Activated naive CD4-positive, alpha-beta T cell treated with anti-CD3 and anti-CD28 coated beads, Interleukin-2, amount 10 ng/mL, durations not matched to agents 5 hours and 36 hours (primary cell): ENCODE data around the gene RNF31. TPM values are rescaled to one million over a fixed set of nuclear protein-coding genes. Genes with fewer than 3 reads are reported as not detected.

ENCODE experiments used
- microRNA-seq: library from miRNA; unstranded; fragments of <30 nt; microRNA quantifications from one replicate; pipeline ENCODE4 v1.2.0, GENCODE V29; 2022; ENCODE audit warnings: borderline microRNAs expressed, borderline replicate concordance
- total RNA-seq, 2 experiments: library from RNA; stranded (reverse); gene quantifications; one replicate each; pipeline ENCODE4 v1.2.3, GENCODE V29; 2021

The RNF31 gene
- total RNA-seq, result 100 to 1,000 TPM; 108 to 111 TPM

GRCh38 chr14:24146978-24147760 is at the start of gene RNF31:
RNF31 (plus strand) TSS chr14:24147498; CDS start chr14:24147699, 201 bp downstream.

GRCh38 chr14:24114532-24115421 is 32.5 kb upstream of the RNF31 start, which contains the start of the genes DCAF11 and NRL:
DCAF11 (plus strand) TSS chr14:24114777; CDS start chr14:24115595, 818 bp downstream.
NRL (minus strand) TSS chr14:24114949; CDS start chr14:24082848, 32,101 bp downstream.

GRCh38 chr14:24130380-24130716 is 16.9 kb upstream of the RNF31 start, which contains the start of gene FITM1:
FITM1 (plus strand) TSS chr14:24130659; CDS start chr14:24131564, 905 bp downstream.

GRCh38 chr14:24135834-24136683 is 11.2 kb upstream of the RNF31 start, which contains the start of gene PSME1:
PSME1 (plus strand) TSS chr14:24136194; CDS start chr14:24136263, 69 bp downstream.

GRCh38 chr14:24141097-24141880 is 6.0 kb upstream of the RNF31 start, which contains the start of gene EMC9:
EMC9 (minus strand) TSS chr14:24141591; CDS start chr14:24141304, 287 bp downstream.

GRCh38 chr14:24146453-24146977 is 783 bp upstream of the RNF31 start, which contains the start of gene PSME2:
PSME2 (minus strand) TSS chr14:24146610; CDS start chr14:24146581, 29 bp downstream.

GRCh38 chr14:24160850-24161804 is 13.8 kb downstream of the RNF31 start, which contains the start of gene IRF9:
IRF9 (plus strand) TSS chr14:24161265; CDS start chr14:24162145, 880 bp downstream.

GRCh38 chr14:24171422-24172260 is 24.3 kb downstream of the RNF31 start, which contains the start of gene REC8:
REC8 (plus strand) TSS chr14:24172080; CDS start chr14:24172553, 473 bp downstream.

GRCh38 chr14:24188251-24189058 is 41.2 kb downstream of the RNF31 start, which contains the start of gene IPO4:
IPO4 (minus strand) TSS chr14:24188816; CDS start chr14:24188787, 29 bp downstream.

GRCh38 chr14:24195186-24196070 is 48.1 kb downstream of the RNF31 start, which contains the start of gene TM9SF1:
TM9SF1 (minus strand) TSS chr14:24195441; CDS start chr14:24195019, 422 bp downstream.

Small RNA genes within 50 kb of the gene (microRNA-seq; reads per million reads assigned to microRNA genes)
- not detected for gene MIR7703

Other genes starting within 250 kb of the RNF31 start
- 10 to 100 TPM; 18.3 to 19.6 TPM for gene DHRS4, start 193.7 kb upstream of the RNF31 start, total RNA-seq
- gene DHRS4L2, start 158.6 kb upstream of the RNF31 start, total RNA-seq, result 10 to 100 TPM; 18.7 to 20.6 TPM
- gene CARMIL3, start 95.5 kb upstream of the RNF31 start, total RNA-seq, result under 1 TPM; 0.50 to 0.65 TPM
- not detected for gene CPNE6, start 75.9 kb upstream of the RNF31 start, total RNA-seq
- 10 to 100 TPM; 53.5 to 54.5 TPM for gene PCK2, start 53.2 kb upstream of the RNF31 start, total RNA-seq
- 100 to 1,000 TPM; 101 TPM for gene DCAF11, start 32.7 kb upstream of the RNF31 start, total RNA-seq
- gene NRL, start 32.5 kb upstream of the RNF31 start, total RNA-seq, result 1 to 10 TPM; 3.0 to 3.1 TPM
- 1 to 10 TPM; 1.4 to 1.5 TPM for gene FITM1, start 16.8 kb upstream of the RNF31 start, total RNA-seq
- gene PSME1, start 11.3 kb upstream of the RNF31 start, total RNA-seq, result 100 to 1,000 TPM; 453 to 473 TPM
- 10 to 100 TPM; 30.9 to 34.8 TPM for gene EMC9, start 5.9 kb upstream of the RNF31 start, total RNA-seq
- 100 to 1,000 TPM; 386 to 389 TPM for gene PSME2, start 888 bp upstream of the RNF31 start, total RNA-seq
- 100 to 1,000 TPM; 223 to 232 TPM for gene IRF9, start 13.8 kb downstream of the RNF31 start, total RNA-seq
- 10 to 100 TPM; 48.9 to 49.8 TPM for gene REC8, start 24.6 kb downstream of the RNF31 start, total RNA-seq
- gene IPO4, start 41.3 kb downstream of the RNF31 start, total RNA-seq, result 10 to 100 TPM; 42.4 to 43.3 TPM
- 10 to 100 TPM; 32.2 to 32.3 TPM for gene TM9SF1, start 47.9 kb downstream of the RNF31 start, total RNA-seq
- gene TSSK4, start 58.2 kb downstream of the RNF31 start, total RNA-seq, result under 1 TPM; 0.34 to 0.60 TPM
- gene CHMP4A, start 66.0 kb downstream of the RNF31 start, total RNA-seq, result 10 to 100 TPM; 85.1 to 89.0 TPM
- gene MDP1, start 68.6 kb downstream of the RNF31 start, total RNA-seq, result 10 to 100 TPM; 16.0 to 17.1 TPM
- 100 to 1,000 TPM; 164 to 175 TPM for gene NEDD8, start 84.9 kb downstream of the RNF31 start, total RNA-seq
- gene GMPR2, start 85.4 kb downstream of the RNF31 start, total RNA-seq, result 10 to 100 TPM; 67.8 to 70.1 TPM
- 100 to 1,000 TPM; 120 to 130 TPM for gene TINF2, start 95.1 kb downstream of the RNF31 start, total RNA-seq
- gene TGM1, start 115.7 kb downstream of the RNF31 start, total RNA-seq, result 1 to 10 TPM; 3.3 to 4.5 TPM
- 10 to 100 TPM; 42.3 to 44.3 TPM for gene RABGGTA, start 124.1 kb downstream of the RNF31 start, total RNA-seq
- 10 to 100 TPM; 32.0 to 36.6 TPM for gene DHRS1, start 152.3 kb downstream of the RNF31 start, total RNA-seq
- gene NOP9, start 152.4 kb downstream of the RNF31 start, total RNA-seq, result 10 to 100 TPM; 30.7 to 30.9 TPM
- gene CIDEB, start 160.5 kb downstream of the RNF31 start, total RNA-seq, result 10 to 100 TPM; 29.0 to 30.2 TPM
- 10 to 100 TPM; 20.8 to 21.0 TPM for gene LTB4R2, start 162.6 kb downstream of the RNF31 start, total RNA-seq
- gene LTB4R, start 164.0 kb downstream of the RNF31 start, total RNA-seq, result 10 to 100 TPM; 24.9 to 28.5 TPM
- gene ADCY4, start 187.6 kb downstream of the RNF31 start, total RNA-seq, result 1 to 10 TPM; 3.8 to 4.5 TPM
- gene RIPK3, start 192.5 kb downstream of the RNF31 start, total RNA-seq, result 10 to 100 TPM; 35.0 to 36.5 TPM
- not detected for gene NFATC4, start 220.7 kb downstream of the RNF31 start, total RNA-seq